GM18858 (cell line): ENCODE results near the gene SH3D19.

ENCODE experiments used
- ATAC-seq: cut with Tn5 transposase; IDR thresholded peaks from one replicate; pipeline ENCODE4 v1.9.1; 2021; ENCODE audit not compliant: unreplicated experiment

Gene SH3D19

GRCh38 chr4:151325111-151325948 lies at the start of gene SH3D19:
TSS of gene SH3D19 (minus strand) at chr4:151325605. CDS start at chr4:151325352, 253 bp downstream.
- no peak for ATAC-seq

GRCh38 chr4:151362404-151363164 lies 37.2 kb upstream of the SH3D19 start:
- ATAC-seq, result peak; percentile 93

- ATAC-seq, result no peak
Observed at GRCh38 chr4:151361966-151362365, 36.6 kb upstream of the SH3D19 start.

- no peak for ATAC-seq
Observed at GRCh38 chr4:151361126-151361525, 35.7 kb upstream of the SH3D19 start.

- no peak for ATAC-seq
Observed at GRCh38 chr4:151359576-151359975, 34.2 kb upstream of the SH3D19 start.

- ATAC-seq, result no peak
Observed at GRCh38 chr4:151358266-151358665, 32.9 kb upstream of the SH3D19 start.

GRCh38 chr4:151356510-151356909 lies 31.1 kb upstream of the SH3D19 start:
- no peak for ATAC-seq

GRCh38 chr4:151355155-151355554 lies 29.8 kb upstream of the SH3D19 start:
- no peak for ATAC-seq

GRCh38 chr4:151347490-151348235 lies 22.3 kb upstream of the SH3D19 start:
- no peak for ATAC-seq

- ATAC-seq, result no peak
Observed at GRCh38 chr4:151344948-151345347, 19.5 kb upstream of the SH3D19 start.

GRCh38 chr4:151340751-151341385 lies 15.5 kb upstream of the SH3D19 start:
- ATAC-seq, result no peak

GRCh38 chr4:151339467-151339866 lies 14.1 kb upstream of the SH3D19 start:
- ATAC-seq, result no peak

GRCh38 chr4:151331276-151332042 lies 6.1 kb upstream of the SH3D19 start:
- ATAC-seq, result no peak

GRCh38 chr4:151329217-151330007 lies 4.0 kb upstream of the SH3D19 start:
- no peak for ATAC-seq

GRCh38 chr4:151325949-151326246 lies 493 bp upstream of the SH3D19 start:
- no peak for ATAC-seq

- ATAC-seq, result no peak
Observed at GRCh38 chr4:151324752-151325110, 674 bp downstream of the SH3D19 start.

- ATAC-seq, result no peak
Observed at GRCh38 chr4:151324124-151324751, 1.2 kb downstream of the SH3D19 start.

GRCh38 chr4:151323667-151324066 lies 1.7 kb downstream of the SH3D19 start:
- no peak for ATAC-seq

- no peak for ATAC-seq
Observed at GRCh38 chr4:151322570-151322969, 2.8 kb downstream of the SH3D19 start.
